GM12891 (cell line): Measurements from ENCODE around the gene PRICKLE4.

Experiments
- DNase-seq: peaks from one replicate; pipeline ENCODE4 v3.0.0; 2011; ENCODE audit warnings: low spot score; ENCODE audit not compliant: insufficient read length
- FAIRE-seq: peaks from 2 replicates; lab custom pipeline; 2011; peaks lifted over from hg19 to GRCh38; lab: Jason Lieb, UNC
- PAX5 ChIP-seq: IDR thresholded peaks from 2 replicates; pipeline ENCODE4 v1.6.1; 2011; ENCODE audit warnings: low read length, moderate library complexity, mild to moderate bottlenecking; ENCODE audit not compliant: insufficient read depth, severe bottlenecking
- POLR2A ChIP-seq: IDR thresholded peaks from 2 replicates; pipeline ENCODE4 v1.6.1; 2011; ENCODE audit warnings: low read depth, low read length, control low read depth
- POLR2AphosphoS5 ChIP-seq: IDR thresholded peaks from 2 replicates; pipeline ENCODE4 v1.6.1; 2011; ENCODE audit warnings: low read depth, low read length, control low read depth
- POU2F2 ChIP-seq: IDR thresholded peaks from 2 replicates; pipeline ENCODE4 v1.6.1; 2011; ENCODE audit warnings: low read depth, mild to moderate bottlenecking, control low read depth, low read length, moderate library complexity
- SPI1 ChIP-seq: IDR thresholded peaks from 2 replicates; pipeline ENCODE4 v1.6.1; 2011; ENCODE audit warnings: low read depth, low read length, control low read depth
- TAF1 ChIP-seq: IDR thresholded peaks from 2 replicates; pipeline ENCODE4 v1.6.1; 2011; ENCODE audit warnings: low read depth, low read length, control low read depth

The PRICKLE4 gene

DNA sequence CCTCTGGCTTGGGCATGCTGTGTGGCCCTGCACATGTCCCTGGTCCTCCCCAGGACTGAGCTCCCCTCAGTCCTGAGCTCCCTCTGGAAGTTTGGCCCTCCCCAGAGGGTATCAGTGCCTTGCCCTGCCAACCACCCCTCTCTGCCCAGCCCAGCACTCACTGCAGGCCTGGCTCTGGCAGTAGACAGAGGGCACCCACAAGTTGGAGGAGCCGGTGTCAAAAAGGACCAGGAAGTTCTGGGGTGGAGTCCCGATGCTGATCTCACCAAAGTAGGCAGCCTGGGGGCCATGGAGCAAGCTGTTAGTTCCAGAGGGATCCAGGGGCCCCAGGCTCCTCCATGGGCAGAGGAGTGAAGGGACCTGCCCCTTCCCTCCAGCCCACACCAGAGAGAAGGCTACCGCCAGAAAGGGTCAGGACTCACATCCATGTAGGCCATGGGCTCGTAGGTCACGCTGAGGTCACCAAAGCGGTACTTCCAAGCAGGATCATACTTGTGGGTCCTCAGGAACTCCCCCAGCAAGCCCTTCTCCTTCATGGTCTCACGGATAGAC lies 36.3 kb upstream of the PRICKLE4 start:
- DNase-seq, result no peak
- no peak for FAIRE-seq
- TF ChIP-seq POU2F2 (no peak), POLR2AphosphoS5 (no peak), POLR2A (no peak), PAX5 (no peak), TAF1 (no peak), SPI1 (no peak)

- FAIRE-seq (no peak), DNase-seq (no peak)
- TF ChIP-seq POU2F2 (no peak), TAF1 (no peak), POLR2A (no peak), POLR2AphosphoS5 (no peak), SPI1 (no peak), PAX5 (no peak)
Observed at GRCh38 chr6:41746107-41746506, 34.5 kb upstream of the PRICKLE4 start.

DNA sequence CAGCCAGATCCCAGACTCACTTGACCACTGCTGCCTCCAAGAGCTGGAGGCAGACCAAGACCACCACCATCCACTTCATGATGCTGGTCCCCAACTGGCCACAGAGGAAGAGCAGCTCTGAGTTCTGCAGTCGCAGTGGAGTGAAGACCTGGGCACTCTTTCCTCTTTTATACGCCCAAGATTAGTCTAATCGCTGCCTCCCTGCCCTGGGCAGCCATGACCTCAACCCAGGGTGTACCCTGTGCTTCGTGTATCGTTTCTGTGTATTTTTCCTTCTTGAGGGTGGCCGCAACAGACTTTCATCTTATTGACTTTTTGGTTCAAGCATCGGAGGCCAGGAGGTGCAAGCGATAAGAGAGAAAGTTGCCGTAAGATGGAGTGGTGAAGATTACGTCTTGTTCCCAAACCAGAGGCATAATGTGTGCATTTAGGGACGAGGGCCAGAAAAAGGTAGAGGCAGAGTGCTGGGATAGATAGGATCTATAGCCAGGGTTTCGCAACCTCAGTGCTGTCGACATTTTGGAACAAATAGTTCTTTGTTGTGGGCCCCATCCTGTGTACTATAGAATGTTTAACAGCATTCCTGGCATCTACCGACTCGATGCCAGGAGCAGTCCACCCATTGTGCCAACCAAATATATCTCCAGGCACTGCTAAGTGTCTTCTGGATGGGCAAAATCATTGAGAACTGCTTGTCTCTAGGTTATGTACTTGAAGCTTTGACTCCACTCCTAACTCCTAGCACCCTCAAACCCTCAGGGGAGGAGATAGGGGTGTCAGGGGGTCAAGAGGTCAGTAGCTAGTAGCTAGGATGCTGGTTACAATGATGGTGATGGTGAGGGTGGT lies 33.1 kb upstream of the PRICKLE4 start, which contains the start of gene PGC:
Gene PGC (minus strand): TSS at position 142 of the 846 bp plus-strand sequence. CDS start 63 bp downstream, at position 79.
- FAIRE-seq (no peak), DNase-seq (no peak)
- TF ChIP-seq PAX5 (no peak), POU2F2 (no peak), SPI1 (no peak), POLR2A (no peak), POLR2AphosphoS5 (no peak), TAF1 (no peak)

DNA sequence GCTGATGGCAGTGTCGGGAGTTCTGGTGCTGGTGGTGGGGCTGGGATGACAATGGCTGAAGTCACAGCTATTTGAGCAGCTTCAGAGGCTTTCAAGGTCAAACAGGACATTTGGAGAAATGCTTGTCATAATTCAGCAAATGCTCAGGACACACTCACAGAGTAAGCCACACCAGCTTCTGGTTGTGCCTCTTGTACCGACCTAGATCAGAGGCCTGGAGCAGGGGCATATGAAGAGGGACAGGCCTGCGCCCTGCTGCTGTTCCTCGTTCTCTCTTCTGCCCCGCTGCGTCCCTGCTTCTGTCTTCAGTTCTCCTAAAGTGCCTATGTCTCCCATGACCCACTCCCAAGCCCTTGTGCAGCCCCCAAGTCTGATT lies 32.5 kb upstream of the PRICKLE4 start:
- no peak for TF ChIP-seq PAX5
- no peak for TF ChIP-seq POU2F2
- no peak for TF ChIP-seq TAF1
- no peak for TF ChIP-seq POLR2AphosphoS5
- TF ChIP-seq SPI1, result no peak
- TF ChIP-seq POLR2A, result no peak
- DNase-seq, result no peak
- FAIRE-seq, result no peak

GRCh38 chr6:41748542-41748941 lies 32.0 kb upstream of the PRICKLE4 start:
- FAIRE-seq (no peak), DNase-seq (no peak)
- TF ChIP-seq SPI1 (no peak), POU2F2 (no peak), POLR2A (no peak), POLR2AphosphoS5 (no peak)

- FAIRE-seq, result no peak
- TF ChIP-seq SPI1 (no peak), POLR2AphosphoS5 (no peak), TAF1 (no peak), POLR2A (no peak)
- DNase-seq, result no peak
Observed at GRCh38 chr6:41750374-41750773, 30.2 kb upstream of the PRICKLE4 start.

DNA sequence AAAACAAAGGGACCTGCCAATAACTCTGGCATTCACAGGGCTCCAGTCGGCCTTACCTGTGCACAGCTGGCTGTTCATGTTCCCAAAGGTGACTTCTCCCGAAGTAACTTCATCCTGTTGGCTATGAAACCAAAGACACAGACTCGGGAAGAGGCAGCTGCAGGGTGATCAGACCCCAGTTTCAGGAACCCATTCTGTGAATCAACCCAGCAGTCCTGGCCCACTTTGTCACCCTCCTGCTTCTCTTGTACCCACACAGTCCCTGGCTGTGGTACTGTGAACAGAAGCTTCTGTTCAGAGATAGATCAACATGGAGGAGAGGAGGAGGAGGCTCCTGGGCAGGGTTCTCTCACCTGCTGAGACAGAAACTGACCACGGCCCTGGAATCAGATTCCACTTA lies 24.7 kb upstream of the PRICKLE4 start:
- FAIRE-seq, result no peak
- TF ChIP-seq PAX5, result no peak
- no peak for TF ChIP-seq TAF1
- TF ChIP-seq POLR2AphosphoS5, result no peak
- TF ChIP-seq POLR2A, result no peak
- TF ChIP-seq SPI1, result no peak
- TF ChIP-seq POU2F2, result no peak
- no peak for DNase-seq

- no peak for FAIRE-seq
Observed at GRCh38 chr6:41756354-41756753, 24.2 kb upstream of the PRICKLE4 start.

DNA sequence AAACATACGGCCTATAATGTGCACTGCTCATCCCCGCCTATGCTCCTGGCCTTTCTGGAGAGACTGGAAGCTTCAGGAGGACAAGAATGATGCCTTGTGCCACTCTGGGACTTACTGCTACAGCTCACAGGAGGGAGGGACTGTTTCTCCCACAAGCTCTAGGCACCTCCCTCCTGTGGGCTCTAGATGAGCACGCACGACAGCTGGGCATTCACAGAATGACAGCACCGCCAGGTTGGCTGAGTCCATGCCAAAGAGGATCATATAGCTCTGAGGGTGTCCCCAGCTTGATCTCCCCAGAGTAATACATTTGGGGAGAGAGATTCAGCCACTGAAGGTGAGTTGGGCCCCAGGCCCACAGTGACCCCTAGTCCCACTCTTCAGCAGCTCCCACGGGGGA lies 23.3 kb upstream of the PRICKLE4 start:
- TF ChIP-seq POU2F2 (no peak), SPI1 (no peak), PAX5 (no peak), TAF1 (no peak), POLR2AphosphoS5 (no peak), POLR2A (no peak)
- FAIRE-seq (no peak), DNase-seq (no peak)

More at GRCh38 chr6:41756354-41756753, 24.2 kb upstream of the PRICKLE4 start:
- no peak for DNase-seq
- TF ChIP-seq POLR2AphosphoS5 (no peak), POU2F2 (no peak), TAF1 (no peak), POLR2A (no peak), PAX5 (no peak), SPI1 (no peak)

DNA sequence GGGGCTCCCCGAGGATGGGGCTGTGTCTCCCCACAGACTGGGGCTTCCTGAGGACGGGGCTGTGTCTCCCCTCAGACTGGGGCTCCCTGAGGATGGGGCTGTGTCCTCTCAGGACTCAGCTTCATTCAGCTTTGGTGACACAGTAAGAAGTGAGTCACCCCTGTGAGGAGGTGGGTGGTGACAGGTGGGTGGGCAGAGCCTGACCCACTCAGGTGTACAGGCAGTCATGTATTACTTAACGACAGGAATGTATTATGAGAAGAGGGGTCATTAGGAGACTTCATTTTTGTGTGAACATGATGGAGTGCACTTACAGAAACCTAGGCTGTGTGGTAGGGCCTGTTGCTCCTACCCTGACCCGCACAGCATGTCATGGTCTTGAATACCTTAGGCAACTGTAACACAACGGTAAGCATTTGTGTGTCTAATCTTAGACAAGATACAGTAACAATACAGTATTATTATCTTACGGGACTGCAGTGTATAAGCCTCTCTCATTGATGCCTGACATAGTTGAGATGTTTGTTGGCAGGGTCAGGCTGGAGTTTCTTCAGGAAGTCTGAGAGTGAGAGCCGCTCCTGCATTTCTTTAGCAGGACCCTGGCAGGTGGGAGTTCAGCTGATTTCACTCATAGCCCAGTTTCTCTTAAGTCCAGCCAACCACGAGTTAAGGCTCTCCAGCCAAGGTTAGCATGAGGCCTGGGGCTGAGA lies 22.5 kb upstream of the PRICKLE4 start:
- TF ChIP-seq POLR2AphosphoS5 (no peak), TAF1 (no peak), PAX5 (no peak), SPI1 (no peak), POU2F2 (no peak), POLR2A (no peak)
- FAIRE-seq (no peak), DNase-seq (no peak)
